Lung (tissue), 12 donors: ENCODE measurements around the gene PRDM12. TPM values are rescaled to one million over a fixed set of nuclear protein-coding genes. Genes with fewer than 3 reads are reported as not detected.

ENCODE experiments used
- ATAC-seq: fragments of 200-7000 bp; cut with Tn5 transposase; one replicate; pipeline ENCODE4 v1.9.1; 2020; ENCODE audit warnings: moderate number of reproducible peaks; ENCODE audit not compliant: insufficient read depth, low FRiP score
- DNase-seq, 3 donors: peaks; one replicate each; pipeline ENCODE4 v3.0.0-alpha.2; 2013 to 2017
- H3K27ac ChIP-seq, 2 donors: one replicate each; pipeline ENCODE4 v1.5.1; 2013; ENCODE audit warnings: mild to moderate bottlenecking in 2 of 2, moderate library complexity in 2 of 2, control low read depth in 1 of 2, inconsistent platforms in 1 of 2, low read depth in 1 of 2, low read length in 1 of 2
- H3K27me3 ChIP-seq, 3 donors: one replicate each; pipeline ENCODE4 v1.5.1; 2013; ENCODE audit warnings: low read length in 2 of 3; ENCODE audit not compliant: control insufficient read depth in 3 of 3, insufficient read depth in 3 of 3
- H3K36me3 ChIP-seq, 4 donors: one replicate each; pipeline ENCODE4 v1.5.1; 2013; ENCODE audit warnings: low read length in 4 of 4, mild to moderate bottlenecking in 1 of 4, moderate library complexity in 1 of 4; ENCODE audit not compliant: control insufficient read depth in 4 of 4, insufficient read depth in 4 of 4
- H3K4me1 ChIP-seq, 5 donors: one replicate each; pipeline ENCODE4 v1.5.1; 2013; ENCODE audit warnings: low read length in 5 of 5, mild to moderate bottlenecking in 2 of 5, moderate library complexity in 1 of 5; ENCODE audit not compliant: control insufficient read depth in 5 of 5, insufficient read depth in 5 of 5
- H3K4me3 ChIP-seq: one replicate; pipeline ENCODE4 v1.5.1; 2013; ENCODE audit warnings: mild to moderate bottlenecking, control low read depth, moderate library complexity
- H3K9ac ChIP-seq, 2 donors: one replicate each; pipeline ENCODE4 v1.5.1; 2013; ENCODE audit warnings: low read length in 2 of 2, control low read depth in 1 of 2; ENCODE audit not compliant: insufficient read depth in 1 of 2
- H3K9me3 ChIP-seq, 4 donors: one replicate each; pipeline ENCODE4 v1.5.1; 2013; ENCODE audit warnings: low read length in 3 of 4, mild to moderate bottlenecking in 1 of 4, moderate library complexity in 1 of 4; ENCODE audit not compliant: control insufficient read depth in 4 of 4, insufficient read depth in 3 of 4
- WGBS, 2 donors: extraction: QIAGEN DNeasy Blood & Tissue Kit; methylation state at CpG; one replicate each; pipeline ENCODE4 v1.1.7; 2013; 5-methylcytosine and 5-hydroxymethylcytosine counted together
- polyA plus RNA-seq, 2 donors: library from polyadenylated mRNA; stranded (reverse); fragments of 200-250 nt; gene quantifications; one replicate each; pipeline ENCODE4 v1.2.1, GENCODE V29; 2013
- total RNA-seq, 2 donors: library from RNA; depleted of rRNA in 1 of 2; stranded (reverse); fragments of >200 nt in 1 of 2; gene quantifications; one replicate each; pipeline ENCODE4 v1.2.1, GENCODE V29; 2014 to 2021
- TF ChIP-seq, protein P1 (sequence below): IDR thresholded peaks from 2 replicates; pipeline ENCODE4 v1.5.1; 2012; ENCODE audit warnings: mild to moderate bottlenecking; ENCODE audit errors: control extremely low read depth, extremely low read depth
- donor health status: control.
- donor health status: control.
- donor health status: Bipolar disorder and iron deficiency.
- donor health status: healthy.
- donor health status: DM: yes; HTN: yes; CAD: no.

PRDM12 gene
- total and polyA plus RNA-seq, 4 donors, result 0.05 to 0.09 TPM; not detected in 2

DNA sequence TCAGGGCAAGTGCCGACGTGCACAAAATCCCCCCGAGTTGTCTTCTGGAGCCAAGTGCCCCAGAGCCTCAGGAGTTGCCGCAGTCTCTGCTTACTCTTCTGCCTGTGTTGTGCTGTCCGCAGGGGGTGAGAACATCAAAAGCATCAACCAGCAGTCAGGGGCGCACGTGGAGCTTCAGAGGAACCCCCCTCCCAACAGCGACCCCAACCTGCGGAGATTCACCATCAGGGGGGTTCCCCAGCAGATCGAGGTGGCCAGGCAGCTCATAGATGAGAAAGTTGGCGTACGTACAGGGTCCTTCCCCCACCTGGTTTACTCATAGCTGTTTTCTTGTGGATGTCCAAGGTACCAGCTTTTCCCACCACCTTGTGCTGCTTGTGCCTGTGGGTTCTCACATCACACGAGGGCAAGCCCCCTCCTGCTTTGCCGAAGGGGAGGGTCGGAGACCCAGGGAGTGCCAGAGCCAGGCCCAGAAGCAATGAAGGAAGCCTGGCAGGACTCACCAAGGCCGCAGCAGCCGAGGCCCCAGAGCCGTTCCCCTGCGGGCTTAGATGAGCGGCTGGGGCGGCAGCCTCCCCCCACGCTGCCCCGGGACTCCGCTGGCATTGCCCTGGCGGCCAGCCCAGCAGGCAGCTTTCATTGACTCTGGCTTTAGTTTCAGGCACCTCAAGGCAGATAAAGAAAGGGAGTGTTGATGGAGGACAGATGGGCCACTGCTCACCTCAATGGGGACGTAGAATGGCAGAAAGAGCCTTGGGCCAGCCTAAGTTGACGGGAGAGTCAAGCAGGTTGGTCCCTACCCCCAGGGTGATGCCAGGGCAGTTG, 33.7 kb upstream of the PRDM12 start:
- no peak overlapping the region for H3K9ac ChIP-seq
- H3K4me3 ChIP-seq, result no peak overlapping the region
- H3K27me3 ChIP-seq, result no peaks in the 10 kb centered on the region
- H3K27ac ChIP-seq, result no peak overlapping the region
- no peak for ATAC-seq
- DNase-seq, result no peak
- TF ChIP-seq, protein P1, sequence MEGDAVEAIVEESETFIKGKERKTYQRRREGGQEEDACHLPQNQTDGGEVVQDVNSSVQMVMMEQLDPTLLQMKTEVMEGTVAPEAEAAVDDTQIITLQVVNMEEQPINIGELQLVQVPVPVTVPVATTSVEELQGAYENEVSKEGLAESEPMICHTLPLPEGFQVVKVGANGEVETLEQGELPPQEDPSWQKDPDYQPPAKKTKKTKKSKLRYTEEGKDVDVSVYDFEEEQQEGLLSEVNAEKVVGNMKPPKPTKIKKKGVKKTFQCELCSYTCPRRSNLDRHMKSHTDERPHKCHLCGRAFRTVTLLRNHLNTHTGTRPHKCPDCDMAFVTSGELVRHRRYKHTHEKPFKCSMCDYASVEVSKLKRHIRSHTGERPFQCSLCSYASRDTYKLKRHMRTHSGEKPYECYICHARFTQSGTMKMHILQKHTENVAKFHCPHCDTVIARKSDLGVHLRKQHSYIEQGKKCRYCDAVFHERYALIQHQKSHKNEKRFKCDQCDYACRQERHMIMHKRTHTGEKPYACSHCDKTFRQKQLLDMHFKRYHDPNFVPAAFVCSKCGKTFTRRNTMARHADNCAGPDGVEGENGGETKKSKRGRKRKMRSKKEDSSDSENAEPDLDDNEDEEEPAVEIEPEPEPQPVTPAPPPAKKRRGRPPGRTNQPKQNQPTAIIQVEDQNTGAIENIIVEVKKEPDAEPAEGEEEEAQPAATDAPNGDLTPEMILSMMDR, result no peak
- 95 to 96% methylated on average over 27 of the region's 27 CpGs for WGBS, 2 donors
- no peaks in the 10 kb centered on the region for H3K9me3 ChIP-seq
- H3K36me3 ChIP-seq, result peaks cover 15 to 90% (median 35%) of the 10 kb centered on the region in 4 donors
- no peaks in the 10 kb centered on the region for H3K4me1 ChIP-seq

- 95 to 96% methylated on average over 22 of the region's 22 CpGs for WGBS, 2 donors
- ATAC-seq (no peak), DNase-seq (no peak)
- H3K4me1 ChIP-seq, result no peaks in the 10 kb centered on the region
- TF ChIP-seq, protein P1, result no peak
- no peaks in the 10 kb centered on the region for H3K9me3 ChIP-seq
- H3K4me3 ChIP-seq, result no peak overlapping the region
- no peak overlapping the region for H3K27ac ChIP-seq
- H3K9ac ChIP-seq, result no peak overlapping the region
- peaks cover 16 to 90% (median 29%) of the 10 kb centered on the region in 4 donors for H3K36me3 ChIP-seq
- H3K27me3 ChIP-seq, result no peaks in the 10 kb centered on the region
Observed at GRCh38 chr9:130631331-130632080, 32.9 kb upstream of the PRDM12 start.

DNA sequence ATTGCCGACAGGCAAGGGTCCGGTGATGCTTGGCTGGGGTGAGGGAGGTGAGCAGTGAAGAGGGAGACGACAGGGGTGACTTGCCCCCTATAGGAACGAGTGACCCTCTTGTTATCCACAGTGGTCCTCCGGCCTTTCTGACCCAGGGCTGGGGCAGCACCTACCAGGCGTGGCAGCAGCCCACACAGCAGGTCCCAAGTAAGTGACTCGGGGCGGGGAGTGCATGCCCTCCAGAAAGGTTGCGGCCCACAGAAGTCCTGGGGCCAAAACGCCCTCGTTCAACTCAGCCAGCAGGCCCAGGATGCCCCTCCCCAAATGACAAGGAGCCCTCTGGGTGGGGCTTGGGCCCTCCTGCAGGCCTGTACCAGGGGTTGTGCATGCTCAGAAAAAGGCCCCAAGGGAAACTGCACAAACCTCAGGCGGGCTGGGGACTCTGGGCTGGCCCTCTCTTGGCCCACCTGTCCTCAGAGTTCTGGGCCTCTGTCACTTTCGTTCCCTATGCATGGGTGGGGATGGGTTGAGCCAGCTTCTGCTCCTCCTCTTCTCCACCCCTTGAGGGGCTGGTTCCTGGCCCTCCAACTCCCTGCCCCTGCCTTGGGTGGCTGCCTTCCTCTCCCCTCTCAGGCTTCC, 32.2 kb upstream of the PRDM12 start:
- H3K27me3 ChIP-seq, result no peaks in the 10 kb centered on the region
- TF ChIP-seq, protein P1, result no peak
- DNase-seq (no peak), ATAC-seq (no peak)
- H3K27ac ChIP-seq, result no peak overlapping the region
- 91 to 96% methylated on average over 13 of the region's 13 CpGs for WGBS, 2 donors
- peaks cover 11 to 89% (median 24%) of the 10 kb centered on the region in 4 donors for H3K36me3 ChIP-seq
- H3K4me3 ChIP-seq, result no peak overlapping the region
- H3K9ac ChIP-seq, result no peak overlapping the region
- no peaks in the 10 kb centered on the region for H3K4me1 ChIP-seq
- H3K9me3 ChIP-seq, result no peaks in the 10 kb centered on the region
